CD4-positive, alpha-beta T cell treated with Interferon gamma for 1 hour (primary cell): ENCODE measurements around the gene TMEM141.
"Not testable (repeated sequence)": the region's sequence is repeated elsewhere in the genome, so short reads cannot be mapped to it uniquely, and the experiment has no call there.

Experiments
- DNase-seq: peaks from one replicate; pipeline ENCODE4 v3.0.0-alpha.2; 2020

The TMEM141 gene

GRCh38 chr9:136796238-136796774 is 5.2 kb downstream of the TMEM141 start, which contains the start of gene CCDC183:
TSS of gene CCDC183 (plus strand) at chr9:136796338. CDS start at chr9:136796398, 60 bp downstream.
- DNase-seq: no peak

GRCh38 chr9:136796775-136797347 is 5.7 kb downstream of the TMEM141 start:
- not testable (repeated sequence) for DNase-seq

- no peak for DNase-seq
Measured at GRCh38 chr9:136798708-136799078, 7.5 kb downstream of the TMEM141 start.

GRCh38 chr9:136799079-136799853 is 8.1 kb downstream of the TMEM141 start:
- no peak for DNase-seq

GRCh38 chr9:136799854-136800657 is 8.9 kb downstream of the TMEM141 start:
- DNase-seq: peak; percentile 87

- no peak for DNase-seq
Measured at GRCh38 chr9:136802321-136802720, 11.2 kb downstream of the TMEM141 start.

GRCh38 chr9:136803009-136803550 is 11.9 kb downstream of the TMEM141 start:
- not testable (repeated sequence) for DNase-seq

GRCh38 chr9:136803551-136804508 is 12.7 kb downstream of the TMEM141 start:
- DNase-seq: no peak

GRCh38 chr9:136804509-136805206 is 13.5 kb downstream of the TMEM141 start:
- no peak for DNase-seq

GRCh38 chr9:136805207-136805740 is 14.1 kb downstream of the TMEM141 start:
- DNase-seq: no peak

GRCh38 chr9:136806067-136806466 is 14.9 kb downstream of the TMEM141 start:
- no peak for DNase-seq

- DNase-seq: no peak
Measured at GRCh38 chr9:136806631-136807201, 15.6 kb downstream of the TMEM141 start.

GRCh38 chr9:136807281-136808074 is 16.3 kb downstream of the TMEM141 start, which contains the start of gene RABL6:
TSS of gene RABL6 (plus strand) at chr9:136807948. CDS start at chr9:136808197, 249 bp downstream.
- peak; percentile 80 for DNase-seq

- DNase-seq: peak; percentile 22
Measured at GRCh38 chr9:136808075-136808805, 17.1 kb downstream of the TMEM141 start.

- no peak for DNase-seq
Measured at GRCh38 chr9:136808806-136809158, 17.6 kb downstream of the TMEM141 start.

- no peak for DNase-seq
Measured at GRCh38 chr9:136814725-136815421, 23.7 kb downstream of the TMEM141 start.

- DNase-seq: no peak
Measured at GRCh38 chr9:136815422-136815782, 24.3 kb downstream of the TMEM141 start.
